ENCODE data around the gene LGALS9. TPM values are rescaled to one million over a fixed set of nuclear protein-coding genes. Genes with fewer than 3 reads are reported as not detected.

LGALS9 gene
- total RNA-seq, 2 donors from 2014 or later: 230 to 514 TPM

DNA sequence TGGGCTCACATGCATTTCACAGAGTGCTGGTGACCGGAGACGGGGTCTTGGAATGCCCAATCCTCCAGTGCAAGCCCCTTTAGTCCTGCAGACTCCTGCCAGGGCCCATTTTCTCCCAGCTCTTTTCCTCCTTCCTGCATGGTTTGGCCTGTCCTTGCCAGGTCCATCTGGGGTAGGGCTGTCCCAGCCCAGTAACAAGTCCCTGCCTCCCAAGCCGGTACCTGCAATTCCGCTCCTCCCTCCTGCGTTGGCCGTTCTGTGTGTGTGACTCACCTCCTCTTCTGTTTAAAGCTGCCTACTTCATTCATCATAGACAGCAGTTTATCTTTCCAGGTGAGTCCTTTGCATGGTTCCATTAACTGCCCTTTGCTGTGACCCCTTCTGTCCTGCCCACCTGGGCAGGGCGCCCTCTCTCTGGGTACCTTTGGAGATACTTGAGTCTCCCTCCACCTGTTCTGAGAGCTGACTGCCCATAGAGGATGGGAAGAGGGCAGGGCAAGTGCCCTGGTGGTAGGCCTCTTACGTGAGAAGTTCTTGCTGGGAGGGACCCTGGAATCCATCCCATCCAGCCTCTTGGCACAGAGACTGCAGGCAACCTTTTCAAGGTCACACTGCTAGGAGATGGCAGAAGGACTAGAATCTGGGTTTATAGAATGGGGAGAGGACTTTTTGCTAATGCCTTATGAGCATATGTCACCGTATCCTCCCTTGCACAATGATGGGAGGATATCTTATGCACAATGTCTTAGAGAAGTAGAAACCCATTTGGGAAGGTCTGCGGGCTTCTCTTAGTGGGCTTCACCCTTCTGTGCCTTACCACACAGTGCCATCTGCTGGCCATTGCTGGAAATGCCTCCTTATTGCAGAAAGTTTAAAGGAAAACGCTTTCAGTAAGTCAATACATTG lies 29.7 kb upstream of the LGALS9 start:
- peak; percentile 57 for ATAC-seq
- intact Hi-C loops (cut with DNase I, micrococcal nuclease): loop anchor here (5.0 to 10.0 kb wide), 3 partner anchors 244 to 367 kb away; no protein-coding TSS in a partner anchor
- peak; percentile 55 to 90 for DNase-seq

GRCh38 chr17:27601975-27602302 lies 29.0 kb upstream of the LGALS9 start:
- no peak for ATAC-seq

GRCh38 chr17:27602721-27603420 lies 28.1 kb upstream of the LGALS9 start:
- intact Hi-C loops (cut with DNase I, micrococcal nuclease): loop anchor here (5.0 to 10.0 kb wide), 3 partner anchors 246 to 368 kb away; no protein-coding TSS in a partner anchor
- ATAC-seq: peak; percentile 62
- peak; percentile 60 to 89 for DNase-seq

More at GRCh38 chr17:27601975-27602302, 29.0 kb upstream of the LGALS9 start:
- DNase-seq: no peak
- intact Hi-C loops (cut with DNase I, micrococcal nuclease): loop anchor here (5.0 to 10.0 kb wide), 3 partner anchors 245 to 367 kb away; no protein-coding TSS in a partner anchor

- intact Hi-C loops (cut with DNase I, micrococcal nuclease): loop anchor here (5.0 to 10.0 kb wide), 3 partner anchors 246 to 369 kb away; no protein-coding TSS in a partner anchor
- no peak for ATAC-seq
- no peak for DNase-seq
Measured at GRCh38 chr17:27603421-27603770, 27.6 kb upstream of the LGALS9 start.

- peak; percentile 48 to 50 for DNase-seq
- peak; percentile 68 for ATAC-seq
- intact Hi-C loops (cut with DNase I, micrococcal nuclease): loop anchor here (5.0 to 10.0 kb wide), 3 partner anchors 247 to 369 kb away; no protein-coding TSS in a partner anchor
Measured at GRCh38 chr17:27603880-27604794, 26.9 kb upstream of the LGALS9 start.

DNA sequence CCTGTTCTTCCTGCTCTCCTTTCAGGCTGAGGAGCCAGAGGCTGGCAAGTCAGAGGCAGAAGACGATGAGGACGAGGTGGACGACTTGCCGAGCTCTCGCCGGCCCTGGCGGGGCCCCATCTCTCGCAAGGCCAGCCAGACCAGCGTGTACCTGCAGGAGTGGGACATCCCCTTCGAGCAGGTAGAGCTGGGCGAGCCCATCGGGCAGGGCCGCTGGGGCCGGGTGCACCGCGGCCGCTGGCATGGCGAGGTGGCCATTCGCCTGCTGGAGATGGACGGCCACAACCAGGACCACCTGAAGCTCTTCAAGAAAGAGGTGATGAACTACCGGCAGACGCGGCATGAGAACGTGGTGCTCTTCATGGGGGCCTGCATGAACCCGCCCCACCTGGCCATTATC lies 25.6 kb upstream of the LGALS9 start:
- intact Hi-C loops (cut with DNase I, micrococcal nuclease): loop anchor here (5.0 to 10.0 kb wide), 3 partner anchors 42 to 371 kb away; no protein-coding TSS in a partner anchor
- no peak for ATAC-seq

GRCh38 chr17:27607521-27608091 lies 23.4 kb upstream of the LGALS9 start:
- intact Hi-C loops (cut with DNase I, micrococcal nuclease): loop anchor here (5.0 to 10.0 kb wide), 3 partner anchors 40 to 373 kb away; no protein-coding TSS in a partner anchor
- no peak for DNase-seq
- ATAC-seq: no peak

More for the DNA sequence above, 25.6 kb upstream of the LGALS9 start:
- DNase-seq: no peak

DNA sequence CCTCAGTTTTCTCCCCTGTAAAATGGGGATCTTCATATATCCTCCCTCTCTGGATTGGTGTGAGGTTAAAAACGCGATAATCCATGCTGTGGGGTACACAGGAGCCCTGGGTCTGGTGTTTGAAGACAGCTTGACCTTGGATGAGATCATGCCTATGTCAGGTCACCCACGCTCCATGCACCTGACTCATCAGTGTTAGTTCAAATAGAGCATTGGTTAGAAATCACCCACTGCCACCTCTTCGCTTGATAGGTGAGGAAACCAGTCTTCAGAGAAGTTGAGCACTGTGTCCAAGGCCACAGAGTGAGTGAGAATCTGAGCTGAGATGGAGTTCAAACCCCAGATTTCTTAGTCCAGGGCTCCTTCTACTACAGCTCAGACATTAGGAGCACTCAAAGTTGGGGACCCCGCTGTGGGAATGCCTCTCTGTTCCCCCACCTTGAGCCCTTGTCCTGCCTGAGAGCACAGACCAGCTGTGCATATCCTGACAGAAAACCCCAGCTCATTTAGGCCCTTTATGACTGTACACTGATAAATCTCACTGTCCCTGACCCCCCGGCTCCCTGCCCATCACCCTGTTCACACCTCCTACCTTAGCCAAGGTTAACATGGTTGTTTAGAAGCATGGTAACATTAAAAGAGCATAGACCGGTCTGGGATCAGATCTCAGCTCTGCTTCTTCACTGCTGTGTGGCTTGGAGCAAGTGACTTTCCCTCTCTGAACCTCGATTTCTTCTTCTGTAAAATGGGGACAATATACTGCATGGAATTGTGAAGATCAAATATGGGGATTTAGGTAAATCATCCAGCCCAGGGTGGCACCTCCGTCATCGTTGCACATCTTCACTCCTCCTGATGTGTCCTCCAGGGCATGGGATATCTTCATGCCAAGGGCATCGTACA lies 22.4 kb upstream of the LGALS9 start:
- DNase-seq (no peak), ATAC-seq (no peak)
- intact Hi-C loops (cut with DNase I, micrococcal nuclease): loop anchor here (5.0 to 10.0 kb wide), 3 partner anchors 39 to 374 kb away; no protein-coding TSS in a partner anchor

GRCh38 chr17:27609611-27610303 lies 21.2 kb upstream of the LGALS9 start:
- DNase-seq (peak; percentile 53 to 67), ATAC-seq (peak; percentile 75)
- intact Hi-C loops (cut with DNase I, micrococcal nuclease): loop anchor here (5.0 to 10.0 kb wide), 3 partner anchors 38 to 375 kb away; no protein-coding TSS in a partner anchor

- DNase-seq (no peak), ATAC-seq (peak; percentile 58)
- intact Hi-C loops (cut with DNase I, micrococcal nuclease): no loop called here
Measured at GRCh38 chr17:27610304-27610677, 20.7 kb upstream of the LGALS9 start.

GRCh38 chr17:27612160-27612770 lies 18.7 kb upstream of the LGALS9 start:
- DNase-seq (no peak), ATAC-seq (no peak)
- intact Hi-C loops (cut with DNase I, micrococcal nuclease): no loop called here

- intact Hi-C loops (cut with DNase I, micrococcal nuclease): no loop called here
- no peak for ATAC-seq
Measured at GRCh38 chr17:27613433-27613832, 17.6 kb upstream of the LGALS9 start.

DNA sequence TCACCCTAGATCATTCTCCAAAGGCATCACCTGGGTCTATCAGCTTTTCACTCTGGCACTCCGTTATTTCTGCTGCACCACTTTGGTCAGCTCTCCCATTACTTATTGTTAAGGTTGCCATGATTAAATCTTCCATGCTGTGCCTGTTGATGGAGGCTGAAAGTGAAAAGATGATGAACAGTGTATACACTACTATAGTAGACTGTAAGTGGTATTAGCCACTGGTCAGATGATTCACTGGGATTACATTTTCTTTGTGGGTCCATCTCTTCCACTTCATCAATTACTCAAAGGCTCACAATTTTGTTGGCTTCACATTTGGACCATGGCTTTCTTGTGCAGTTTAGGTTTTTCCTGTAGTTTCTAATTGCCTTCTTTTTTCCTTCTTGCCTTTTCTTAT lies 15.9 kb upstream of the LGALS9 start:
- intact Hi-C loops (cut with DNase I, micrococcal nuclease): no loop called here
- DNase-seq: no peak
- no peak for ATAC-seq

More at GRCh38 chr17:27613433-27613832, 17.6 kb upstream of the LGALS9 start:
- DNase-seq: no peak

- DNase-seq: no peak
- ATAC-seq: peak; percentile 44
Measured at GRCh38 chr17:27616414-27616813, 14.6 kb upstream of the LGALS9 start.

DNA sequence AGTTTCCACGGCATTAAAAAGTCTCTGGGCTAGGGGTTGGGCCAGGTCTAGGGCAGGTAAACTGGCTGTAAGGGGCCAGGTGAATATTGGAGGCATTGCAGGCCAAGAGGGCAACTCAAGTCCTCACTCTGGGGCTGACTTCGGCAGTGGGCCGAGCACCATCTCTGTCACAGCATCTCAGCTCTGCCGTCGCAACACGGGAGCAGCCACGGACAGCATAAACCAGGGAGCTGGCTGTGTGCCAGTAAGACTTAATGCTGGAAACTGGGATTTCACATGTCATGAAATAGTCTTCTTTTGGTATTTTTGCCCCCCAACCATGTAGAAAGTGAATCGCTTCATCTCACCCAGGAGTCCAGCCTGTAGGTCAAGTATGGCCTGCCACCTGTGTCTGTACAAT lies 12.6 kb upstream of the LGALS9 start:
- intact Hi-C loops (cut with DNase I, micrococcal nuclease): no loop called here
- no peak for DNase-seq
- ATAC-seq: no peak

More at GRCh38 chr17:27616414-27616813, 14.6 kb upstream of the LGALS9 start:
- intact Hi-C loops (cut with DNase I, micrococcal nuclease): no loop called here

- DNase-seq (no peak), ATAC-seq (no peak)
- intact Hi-C loops (cut with DNase I, micrococcal nuclease): no loop called here
Measured at GRCh38 chr17:27620721-27621120, 10.3 kb upstream of the LGALS9 start.
